ENCODE measurements around the gene LTBP4.

Gene LTBP4

GRCh38 chr19:40614622-40615411, 13.6 kb downstream of the LTBP4 start:
- POLR2A ChIA-PET: no interaction called here
- CTCF ChIA-PET: interaction anchor here (2.5 to 4.8 kb wide), 2 partner anchors 16 to 20 kb away, joined by 8 to 47 read pairs; no protein-coding TSS in a partner anchor
- no peak for TF ChIP-seq CTCF (IDR thresholded peaks at IDR 0.05; ENCODE audit: control extremely low read depth, extremely low read depth, low read depth, missing control alignments)
- peak; percentile 79 for DNase-seq (ENCODE audit: extremely low spot score)

- TF ChIP-seq CTCF (IDR thresholded peaks at IDR 0.05; ENCODE audit: control extremely low read depth, extremely low read depth, low read depth, missing control alignments): no peak
- ChIA-PET CTCF (interaction anchor here (1.0 to 4.8 kb wide), 4 partner anchors 11 to 19 kb away, joined by 4 to 47 read pairs (median 5); no protein-coding TSS in a partner anchor), POLR2A (no interaction called here)
- DNase-seq (ENCODE audit: extremely low spot score): no peak
These were observed 15.0 kb downstream of the LTBP4 start for GRCh38 chr19:40616178-40616577.

- CTCF ChIA-PET: interaction anchor here (1.6 to 4.8 kb wide), 2 partner anchors 11 to 18 kb away, joined by 4 to 47 read pairs; no protein-coding TSS in a partner anchor
- POLR2A ChIA-PET: no interaction called here
- TF ChIP-seq CTCF (IDR thresholded peaks at IDR 0.05; ENCODE audit: control extremely low read depth, extremely low read depth, low read depth, missing control alignments): no peak
- no peak for DNase-seq (ENCODE audit: extremely low spot score)
These were observed 15.8 kb downstream of the LTBP4 start for GRCh38 chr19:40616941-40617340.

GRCh38 chr19:40617961-40618360, 16.8 kb downstream of the LTBP4 start:
- no peak for TF ChIP-seq CTCF (IDR thresholded peaks at IDR 0.05; ENCODE audit: control extremely low read depth, extremely low read depth, low read depth, missing control alignments)
- POLR2A ChIA-PET: no interaction called here
- DNase-seq (ENCODE audit: extremely low spot score): no peak
- CTCF ChIA-PET: no interaction called here

- no peak for DNase-seq (ENCODE audit: extremely low spot score)
- ChIA-PET CTCF (interaction anchor here (1.0 to 7.0 kb wide), 2 partner anchors 15 kb away, joined by 5 to 82 read pairs; no protein-coding TSS in a partner anchor), POLR2A (no interaction called here)
- no peak for TF ChIP-seq CTCF (IDR thresholded peaks at IDR 0.05; ENCODE audit: control extremely low read depth, extremely low read depth, low read depth, missing control alignments)
These were observed 18.4 kb downstream of the LTBP4 start for GRCh38 chr19:40619333-40620160.

- no peak for DNase-seq (ENCODE audit: extremely low spot score)
- ChIA-PET POLR2A (no interaction called here), CTCF (interaction anchor here (1.3 to 7.0 kb wide), 2 partner anchors 14 to 17 kb away, joined by 3 to 82 read pairs; no protein-coding TSS in a partner anchor)
- TF ChIP-seq CTCF (IDR thresholded peaks at IDR 0.05; ENCODE audit: control extremely low read depth, extremely low read depth, low read depth, missing control alignments): no peak
These were observed 19.0 kb downstream of the LTBP4 start for GRCh38 chr19:40620161-40620485.
